Measurements from ENCODE around the gene ARPP19. TPM values are rescaled to one million over a fixed set of nuclear protein-coding genes. Genes with fewer than 3 reads are reported as not detected.
"Not testable (repeated sequence)": the region's sequence is repeated elsewhere in the genome, so short reads cannot be mapped to it uniquely, and the experiment has no call there.

ARPP19 gene
- total RNA-seq, 1 donor from 2014 or later: 213 TPM

DNA sequence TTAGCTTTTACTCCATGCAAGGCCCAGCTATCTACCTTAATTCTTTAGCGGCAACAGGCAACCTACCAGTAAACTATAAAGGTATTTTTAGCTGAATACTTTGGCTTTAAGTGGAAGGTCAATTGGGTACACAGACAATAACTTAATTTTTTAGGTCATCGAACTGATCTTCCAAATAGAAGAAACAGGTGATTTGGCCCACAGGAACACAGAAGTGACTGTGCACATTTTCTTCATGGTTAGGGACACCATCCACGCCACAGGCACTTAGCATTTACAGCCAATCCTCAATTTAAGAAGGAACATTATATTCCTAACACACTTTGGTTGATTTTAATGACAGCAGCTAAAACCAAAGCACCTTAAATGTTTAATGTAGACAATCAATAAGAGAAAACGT is 1.9 kb downstream of the ARPP19 start:
- Mint-ChIP-seq H3K9me3 (no peaks in the 10 kb centered on the region), H3K27ac (ENCODE audit: unreplicated experiment) (no peak overlapping the region), H3K27me3 (ENCODE audit: low read depth) (no peaks in the 10 kb centered on the region), H3K36me3 (ENCODE audit: low read depth) (no peaks in the 10 kb centered on the region), H3K4me3 (peak overlapping the region; percentile 93), H3K4me1 (peaks cover 46% of the 10 kb centered on the region)
- no peak for DNase-seq (ENCODE audit: low read depth, low spot score)
- no peak for TF ChIP-seq CTCF (conservative IDR thresholded peaks at IDR 0.05)

DNA sequence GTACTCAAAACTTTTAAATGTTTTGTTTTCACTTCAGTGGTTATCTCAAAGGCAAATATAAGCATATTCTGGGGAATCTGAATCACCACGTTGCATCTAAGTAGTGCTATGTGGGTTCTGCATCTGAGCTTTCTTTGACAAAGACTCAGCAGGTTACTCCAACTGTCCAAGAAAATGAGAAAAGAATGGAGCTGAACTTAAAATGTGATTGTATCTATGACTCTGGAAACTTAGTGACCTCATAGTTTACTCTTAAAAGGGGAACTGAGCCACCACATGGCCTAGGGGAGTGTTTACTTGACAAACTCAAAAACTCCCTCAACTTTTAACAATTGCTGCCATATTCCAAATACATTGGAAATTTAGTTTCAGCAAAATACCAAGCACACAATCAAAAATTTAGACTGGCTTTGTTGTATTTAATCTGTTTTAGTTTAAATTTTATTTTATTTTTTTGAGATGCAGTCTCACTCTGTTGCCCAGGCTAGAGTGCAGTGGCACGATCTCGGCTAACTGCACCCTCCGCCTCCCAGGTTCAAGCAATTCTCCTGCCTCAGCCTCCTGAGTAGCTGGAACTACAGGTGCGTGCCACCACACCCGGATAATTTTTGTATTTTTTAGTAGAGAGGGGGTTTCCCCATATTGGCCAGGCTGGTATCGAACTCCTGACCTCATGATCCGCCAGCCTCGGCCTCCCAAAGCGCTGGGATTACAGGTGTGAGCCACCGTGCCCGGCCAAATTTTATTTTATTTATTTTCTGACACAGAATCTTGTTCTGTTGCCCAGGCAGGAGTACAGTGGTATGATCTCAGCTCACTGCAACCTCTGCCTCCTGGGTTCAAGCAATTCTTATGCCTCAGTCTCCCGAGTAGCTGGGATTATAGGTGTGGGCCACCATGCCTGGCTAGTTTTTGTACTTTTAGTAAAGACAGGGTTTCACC is 3.1 kb downstream of the ARPP19 start:
- H3K4me3 Mint-ChIP-seq: peak overlapping the region; percentile 56
- DNase-seq (ENCODE audit: low read depth, low spot score); H3K9me3 Mint-ChIP-seq; H3K36me3 Mint-ChIP-seq (ENCODE audit: low read depth); H3K27me3 Mint-ChIP-seq (ENCODE audit: low read depth); H3K27ac Mint-ChIP-seq (ENCODE audit: unreplicated experiment): not testable (repeated sequence)
- H3K4me1 Mint-ChIP-seq: peaks cover 49% of the 10 kb centered on the region

DNA sequence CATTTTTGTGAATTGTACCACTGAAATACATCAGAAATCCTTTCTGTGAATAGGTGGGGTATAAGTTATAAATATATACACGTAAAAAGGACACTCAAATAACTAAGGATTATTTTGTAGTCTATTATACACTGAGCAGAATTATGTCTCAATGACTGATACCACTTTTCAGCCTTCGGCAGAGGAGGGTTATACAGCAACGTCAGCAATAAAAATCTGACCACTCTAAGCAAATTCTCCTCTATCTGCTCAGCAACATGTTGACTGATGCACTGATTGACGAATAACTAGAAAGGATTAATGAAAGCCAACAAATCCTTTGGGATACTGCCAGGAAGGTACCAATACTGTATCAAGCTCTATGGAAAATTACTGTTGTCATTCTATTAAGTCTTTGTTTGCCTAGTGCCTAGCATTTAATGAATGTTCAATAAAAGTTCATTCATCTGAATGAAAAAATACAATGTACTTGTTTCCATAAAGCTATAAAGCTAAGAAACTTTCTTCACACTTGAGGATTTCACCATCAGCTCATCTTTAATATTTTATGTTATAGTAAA is 5.2 kb downstream of the ARPP19 start:
- Mint-ChIP-seq H3K36me3 (ENCODE audit: low read depth) (peaks cover 3% of the 10 kb centered on the region), H3K27ac (ENCODE audit: unreplicated experiment) (no peak overlapping the region), H3K27me3 (ENCODE audit: low read depth) (no peaks in the 10 kb centered on the region)

GRCh38 chr15:52559575-52559974 is 9.3 kb downstream of the ARPP19 start:
- Mint-ChIP-seq H3K36me3 (ENCODE audit: low read depth) (peaks cover 6% of the 10 kb centered on the region), H3K27ac (ENCODE audit: unreplicated experiment) (no peak overlapping the region), H3K4me1 (peaks cover 27% of the 10 kb centered on the region), H3K4me3 (no peak overlapping the region), H3K27me3 (ENCODE audit: low read depth) (no peaks in the 10 kb centered on the region), H3K9me3 (no peaks in the 10 kb centered on the region)
- TF ChIP-seq CTCF (conservative IDR thresholded peaks at IDR 0.05): no peak
- DNase-seq (ENCODE audit: low read depth, low spot score): no peak

More for the DNA sequence above, 5.2 kb downstream of the ARPP19 start:
- no peaks in the 10 kb centered on the region for H3K9me3 Mint-ChIP-seq
- peak overlapping the region; percentile 3 for H3K4me3 Mint-ChIP-seq
- peaks cover 52% of the 10 kb centered on the region for H3K4me1 Mint-ChIP-seq
- no peak for TF ChIP-seq CTCF (conservative IDR thresholded peaks at IDR 0.05)
- DNase-seq (ENCODE audit: low read depth, low spot score): no peak

DNA sequence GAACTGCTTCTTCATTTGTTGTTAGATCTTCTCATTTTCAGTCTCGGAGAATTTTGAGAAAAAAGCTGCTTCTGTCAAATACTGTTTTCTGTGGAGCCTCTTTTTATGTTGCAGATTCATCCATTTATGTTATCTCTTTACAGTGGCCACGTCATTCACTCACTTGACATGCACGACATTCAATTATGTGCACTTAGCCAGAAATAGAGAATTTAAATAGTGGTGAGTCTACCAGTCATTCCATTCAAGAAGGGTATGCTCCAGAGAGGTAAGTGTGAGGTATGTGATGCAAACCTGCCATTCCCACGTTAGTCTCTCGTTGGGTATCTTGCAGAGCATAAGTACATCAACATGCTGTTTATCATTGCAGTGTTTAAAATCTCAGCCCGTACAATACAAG is 9.8 kb downstream of the ARPP19 start:
- H3K27ac Mint-ChIP-seq (ENCODE audit: unreplicated experiment): no peak overlapping the region
- no peak overlapping the region for H3K4me3 Mint-ChIP-seq

More for the DNA sequence above, 9.8 kb downstream of the ARPP19 start:
- no peaks in the 10 kb centered on the region for H3K27me3 Mint-ChIP-seq (ENCODE audit: low read depth)
- H3K4me1 Mint-ChIP-seq: peaks cover 24% of the 10 kb centered on the region
- peaks cover 6% of the 10 kb centered on the region for H3K36me3 Mint-ChIP-seq (ENCODE audit: low read depth)
- TF ChIP-seq CTCF (conservative IDR thresholded peaks at IDR 0.05): no peak
- no peaks in the 10 kb centered on the region for H3K9me3 Mint-ChIP-seq
- no peak for DNase-seq (ENCODE audit: low read depth, low spot score)
